SK-N-SH (cell line): ENCODE data around the gene TBXAS1. TPM values are rescaled to one million over a fixed set of nuclear protein-coding genes. Genes with fewer than 3 reads are reported as not detected.
A peak's percentile ranks its signal among the peaks of the same experiment; 100 is the strongest.

ENCODE experiments used
- CTCF ChIA-PET: fragments of 300-600, 350-600 bp; formaldehyde crosslinking; extraction: SDS; loops from one replicate; lab custom pipeline; 2021; lab: Yijun Ruan, JAX
- POLR2A ChIA-PET: fragments of 350-600 bp; sonication (Branson Sonifier 250); formaldehyde crosslinking; extraction: SDS; loops from one replicate; lab custom pipeline; 2020; ENCODE audit warnings: antibody characterized with exemption, inconsistent platforms; lab: Yijun Ruan, JAX
- DNase-seq: peaks from one replicate; pipeline ENCODE4 v3.0.0; 2012
- H2AFZ ChIP-seq: fragments of 200-600 bp; sonication (generic); 2 replicates; pipeline ENCODE4 v1.8.1; 2016; ENCODE audit warnings: antibody characterized with exemption, mild to moderate bottlenecking, low read depth
- H3F3A ChIP-seq: fragments of 200-600 bp; sonication (generic); replicated peaks from 2 replicates; pipeline ENCODE3; 2016; ENCODE audit warnings: antibody characterized with exemption, mild to moderate bottlenecking; ENCODE audit not compliant: insufficient read depth
- H3K27ac ChIP-seq, 2 experiments: fragments of 200-500 bp in 1 of 2; fragments of 200-600 bp in 1 of 2; sonication (Bioruptor generic) in 1 of 2; sonication (generic), shearing (Covaris generic) in 1 of 2; 2 replicates each; pipeline versions ENCODE4 v1.5.1 to v1.6.1; 2014 to 2016; ENCODE audit warnings: low read depth in 2 of 2, inconsistent platforms in 1 of 2, low read length in 1 of 2, mild to moderate bottlenecking in 1 of 2, mixed read lengths in 1 of 2
- H3K27me3 ChIP-seq: fragments of 200-600 bp; sonication (generic), shearing (Covaris generic); 2 replicates; pipeline ENCODE4 v1.6.1; 2016; ENCODE audit warnings: mixed run types; ENCODE audit not compliant: insufficient read depth
- H3K36me3 ChIP-seq, 2 experiments: fragments of 200-500 bp in 1 of 2; fragments of 200-600 bp in 1 of 2; sonication (Bioruptor generic) in 1 of 2; sonication (generic) in 1 of 2; replicated peaks in 1 of 2; 2 replicates each; pipeline versions ENCODE3 to v1.5.1; 2014 to 2016; ENCODE audit warnings: low read length in 1 of 2, mild to moderate bottlenecking in 1 of 2; ENCODE audit not compliant: insufficient read depth in 2 of 2, control insufficient read depth in 1 of 2
- H3K4me1 ChIP-seq, 2 experiments: fragments of 200-500 bp in 1 of 2; fragments of 200-600 bp in 1 of 2; sonication (Bioruptor generic) in 1 of 2; sonication (generic), shearing (Covaris generic) in 1 of 2; 2 replicates each; pipeline versions ENCODE4 v1.5.1 to v1.6.1; 2014 to 2016; ENCODE audit warnings: low read depth in 1 of 2, low read length in 1 of 2, mixed run types in 1 of 2; ENCODE audit not compliant: insufficient read depth in 2 of 2, control insufficient read depth in 1 of 2
- H3K4me2 ChIP-seq: fragments of 200-600 bp; sonication (generic), shearing (Covaris generic); 2 replicates; pipeline ENCODE4 v1.6.1; 2017; ENCODE audit warnings: mixed run types
- H3K4me3 ChIP-seq, 2 experiments: fragments of 200-500 bp in 1 of 2; fragments of 200-600 bp in 1 of 2; sonication (Bioruptor generic) in 1 of 2; sonication (generic), shearing (Covaris generic) in 1 of 2; 2 replicates each; pipeline versions ENCODE4 v1.5.1 to v1.8.1; 2014 to 2016; ENCODE audit warnings: low read depth in 2 of 2, inconsistent platforms in 1 of 2, low read length in 1 of 2, mild to moderate bottlenecking in 1 of 2, mixed read lengths in 1 of 2, moderate library complexity in 1 of 2
- H3K79me2 ChIP-seq: fragments of 200-600 bp; sonication (generic); 2 replicates; pipeline ENCODE4 v1.8.1; 2017; ENCODE audit warnings: mild to moderate bottlenecking; ENCODE audit not compliant: insufficient read depth
- H3K9ac ChIP-seq: fragments of 200-600 bp; sonication (generic); 2 replicates; pipeline ENCODE4 v1.6.1; 2017; ENCODE audit warnings: mixed run types
- H3K9me2 ChIP-seq: fragments of 200-600 bp; sonication (generic); 2 replicates; pipeline ENCODE4 v1.6.1; 2017; ENCODE audit warnings: mixed run types
- H3K9me3 ChIP-seq: fragments of 200-600 bp; sonication (generic); 2 replicates; pipeline ENCODE4 v1.6.1; 2017; ENCODE audit warnings: mixed run types, mild to moderate bottlenecking, moderate library complexity
- H4K20me1 ChIP-seq: fragments of 200-600 bp; sonication (generic); 2 replicates; pipeline ENCODE4 v1.6.1; 2017; ENCODE audit warnings: mild to moderate bottlenecking, mixed run types; ENCODE audit not compliant: insufficient read depth
- CHD2 ChIP-seq: fragments of 150-350 bp; IDR thresholded peaks from 2 replicates; pipeline ENCODE4 v1.6.1; 2018; ENCODE audit warnings: low read length; ENCODE audit not compliant: partially characterized antibody
- CTCF ChIP-seq: fragments of 200-600 bp; sonication (generic); IDR thresholded peaks from 2 replicates; pipeline ENCODE4 v1.6.1; 2017; ENCODE audit warnings: antibody characterized with exemption, mild to moderate bottlenecking, moderate library complexity
- EP300 ChIP-seq, 2 experiments: IDR thresholded peaks; 2 replicates each; pipeline versions ENCODE4 v1.4.0 to v1.6.1; 2012; ENCODE audit warnings: borderline replicate concordance in 1 of 2, low read depth in 1 of 2, low read length in 1 of 2
- EZH2phosphoT487 ChIP-seq: fragments of 200-600 bp; sonication (generic); IDR thresholded peaks from 2 replicates; pipeline ENCODE4 v1.6.1; 2017; ENCODE audit warnings: low read depth, mixed run types, mild to moderate bottlenecking, antibody characterized with exemption, moderate library complexity, borderline replicate concordance
- FOXJ3 ChIP-seq: sonication (generic); formaldehyde crosslinking; IDR thresholded peaks from 2 replicates; pipeline ENCODE4 v1.5.1; 2020; ENCODE audit warnings: mild to moderate bottlenecking, missing genetic modification reagents
- GATA2 ChIP-seq: sonication (generic); formaldehyde crosslinking; IDR thresholded peaks from 2 replicates; pipeline ENCODE4 v1.5.0; 2020; ENCODE audit warnings: mild to moderate bottlenecking, missing genetic modification reagents
- MAX ChIP-seq: IDR thresholded peaks from 2 replicates; pipeline ENCODE4 v1.4.0; 2012; ENCODE audit warnings: low read depth
- NFIC ChIP-seq: IDR thresholded peaks from 2 replicates; pipeline ENCODE4 v1.4.0; 2012; ENCODE audit warnings: borderline replicate concordance
- RXRA ChIP-seq: IDR thresholded peaks from 2 replicates; pipeline ENCODE4 v1.4.0; 2012; ENCODE audit warnings: low read depth, mild to moderate bottlenecking, borderline replicate concordance
- SIN3A ChIP-seq: IDR thresholded peaks from 2 replicates; pipeline ENCODE4 v1.6.1; 2012; ENCODE audit warnings: low read depth, mild to moderate bottlenecking, low read length, moderate library complexity, borderline replicate concordance
- TCF12 ChIP-seq: IDR thresholded peaks from 2 replicates; pipeline ENCODE4 v1.4.0; 2012
- WGBS: methylation state at CpG from one replicate; pipeline ENCODE4 v1.1.6; 2017; ENCODE audit warnings: low lambda C conversion rate; 5-methylcytosine and 5-hydroxymethylcytosine counted together
- polyA plus RNA-seq, 3 experiments: library from polyadenylated mRNA; depleted of rRNA; stranded (reverse); fragments of >200 nt; gene quantifications; 2 replicates each; pipeline ENCODE4 v1.2.3, GENCODE V29; 2012

Gene TBXAS1
- polyA plus RNA-seq, 1 of the 3 experiments (the other 2 are of a cell fraction): 4.4 TPM

GRCh38 chr7:140004672-140005071 lies 175.6 kb downstream of the TBXAS1 start:
- H3K4me2 ChIP-seq: no peak overlapping the region
- no peaks in the 10 kb centered on the region for H4K20me1 ChIP-seq
- H3K4me3 ChIP-seq: no peak overlapping the region
- H3F3A ChIP-seq: no peaks in the 10 kb centered on the region
- ChIA-PET CTCF (interaction anchor here (1.0 to 9.8 kb wide), 13 partner anchors 12 to 582 kb away, joined by 3 to 229 read pairs (median 10); partner anchors contain the start of gene HIPK2), POLR2A (no interaction called here)
- no peaks in the 10 kb centered on the region for H3K9me2 ChIP-seq
- H3K27me3 ChIP-seq: no peaks in the 10 kb centered on the region
- no peaks in the 10 kb centered on the region for H3K9me3 ChIP-seq
- H3K27ac ChIP-seq: no peak overlapping the region
- 94% methylated on average over 3 of the region's 6 CpGs for WGBS
- TF ChIP-seq GATA2 (CRISPR knock-in tag) (peak; percentile 23; the same call in 1 of the 2 replicates), EP300 (IDR thresholded peaks at IDR 0.05; ENCODE audit: borderline replicate concordance in 1 of 2, low read depth in 1 of 2, low read length in 1 of 2) (no peak)
- no peaks in the 10 kb centered on the region for H3K36me3 ChIP-seq
- no peak for DNase-seq
- no peak overlapping the region for H2AFZ ChIP-seq
- no peak overlapping the region for H3K9ac ChIP-seq
- peaks cover 0 to 8% of the 10 kb centered on the region in 2 experiments; a peak in 1 of 4 replicates for H3K4me1 ChIP-seq
- H3K79me2 ChIP-seq: no peaks in the 10 kb centered on the region

GRCh38 chr7:140005341-140005740 lies 176.3 kb downstream of the TBXAS1 start:
- H3F3A ChIP-seq: no peaks in the 10 kb centered on the region
- H3K36me3 ChIP-seq: no peaks in the 10 kb centered on the region
- no peak overlapping the region for H2AFZ ChIP-seq
- CTCF ChIA-PET: interaction anchor here (0.8 to 9.8 kb wide), 23 partner anchors 10 to 648 kb away, joined by 3 to 229 read pairs (median 4); no protein-coding TSS in a partner anchor
- TF ChIP-seq CHD2: no peak
- TF ChIP-seq SIN3A: no peak
- TF ChIP-seq NFIC: no peak
- TF ChIP-seq GATA2 (CRISPR knock-in tag): no peak
- TF ChIP-seq EZH2phosphoT487: no peak
- no peak for TF ChIP-seq MAX
- no peak for TF ChIP-seq RXRA
- no peak for TF ChIP-seq FOXJ3 (CRISPR knock-in tag)
- TF ChIP-seq, all 33 proteins: peak for 0
- H3K9me2 ChIP-seq: no peaks in the 10 kb centered on the region
- no peaks in the 10 kb centered on the region; the same call in 1 of the 2 replicates for H3K27me3 ChIP-seq
- WGBS: 93% methylated on average over 7 of the region's 7 CpGs
- DNase-seq: no peak
- H3K9ac ChIP-seq: no peak overlapping the region
- no peaks in the 10 kb centered on the region for H4K20me1 ChIP-seq
- POLR2A ChIA-PET: no interaction called here
- H3K27ac ChIP-seq: no peak overlapping the region
- H3K4me2 ChIP-seq: no peak overlapping the region
- H3K4me3 ChIP-seq: no peak overlapping the region
- H3K9me3 ChIP-seq: no peaks in the 10 kb centered on the region
- peaks cover 0 to 13% of the 10 kb centered on the region in 2 experiments; a peak in 1 of 4 replicates for H3K4me1 ChIP-seq
- H3K79me2 ChIP-seq: no peaks in the 10 kb centered on the region

GRCh38 chr7:140005754-140006503 lies 176.9 kb downstream of the TBXAS1 start:
- WGBS: 76% methylated on average over 12 of the region's 13 CpGs
- H3K4me1 ChIP-seq: peaks cover 0 to 16% of the 10 kb centered on the region in 2 experiments; a peak in 1 of 4 replicates
- no peaks in the 10 kb centered on the region for H4K20me1 ChIP-seq
- H2AFZ ChIP-seq: no peak overlapping the region
- ChIA-PET POLR2A (no interaction called here), CTCF (interaction anchor here (0.8 to 9.8 kb wide), 24 partner anchors 11 to 648 kb away, joined by 3 to 229 read pairs (median 4); no protein-coding TSS in a partner anchor)
- no peak overlapping the region for H3K4me3 ChIP-seq
- no peaks in the 10 kb centered on the region for H3K79me2 ChIP-seq
- H3K4me2 ChIP-seq: no peak overlapping the region
- H3F3A ChIP-seq: no peaks in the 10 kb centered on the region
- TF ChIP-seq FOXJ3 (CRISPR knock-in tag) (no peak), CTCF (peak; percentile 35), TCF12 (no peak)
- H3K36me3 ChIP-seq: no peaks in the 10 kb centered on the region
- H3K9ac ChIP-seq: no peak overlapping the region
- no peak overlapping the region for H3K27ac ChIP-seq
- H3K27me3 ChIP-seq: no peaks in the 10 kb centered on the region; the same call in 1 of the 2 replicates
- DNase-seq: no peak
- H3K9me3 ChIP-seq: no peaks in the 10 kb centered on the region
- no peaks in the 10 kb centered on the region for H3K9me2 ChIP-seq
